Spleen (tissue), 11 donors: Measurements from ENCODE around the gene BMP6. TPM values are rescaled to one million over a fixed set of nuclear protein-coding genes. Genes with fewer than 3 reads are reported as not detected.

Experiments
- DNase-seq: peaks from one replicate; pipeline ENCODE4 v3.0.0-alpha.2; 2020
- H3K27ac ChIP-seq, 8 donors: fragments of 200-600 bp; sonication (generic) in 7 of 8; 1 replicate in 4 of 8; 2 replicates in 4 of 8; pipeline versions ENCODE4 v1.5.0 to v1.8.0; 2016 to 2021; ENCODE audit warnings: inconsistent platforms in 4 of 8, mild to moderate bottlenecking in 4 of 8, moderate library complexity in 1 of 8
- H3K27me3 ChIP-seq, 7 donors: fragments of 200-600 bp; sonication (generic) in 6 of 7; replicated peaks in 1 of 7; 1 replicate in 4 of 7; 2 replicates in 3 of 7; pipeline versions ENCODE4 v1.5.0 to v1.8.0; 2016 to 2021; ENCODE audit warnings: inconsistent platforms in 3 of 7, mild to moderate bottlenecking in 1 of 7
- H3K36me3 ChIP-seq, 6 donors: fragments of 200-600 bp; sonication (generic) in 5 of 6; 1 replicate in 4 of 6; 2 replicates in 2 of 6; pipeline versions ENCODE4 v1.5.0 to v1.8.0; 2016 to 2021; ENCODE audit warnings: inconsistent platforms in 2 of 6
- H3K4me1 ChIP-seq, 6 donors: fragments of 200-600 bp; sonication (generic) in 5 of 6; 1 replicate in 3 of 6; 2 replicates in 3 of 6; pipeline versions ENCODE4 v1.5.0 to v1.8.0; 2016 to 2021; ENCODE audit warnings: inconsistent platforms in 3 of 6
- H3K4me3 ChIP-seq, 8 donors: fragments of 200-600 bp; sonication (generic) in 7 of 8; 1 replicate in 4 of 8; 2 replicates in 4 of 8; pipeline versions ENCODE4 v1.5.0 to v1.8.0; 2016 to 2021; ENCODE audit warnings: inconsistent platforms in 4 of 8, mild to moderate bottlenecking in 4 of 8, moderate library complexity in 2 of 8
- H3K9me3 ChIP-seq, 8 donors: fragments of 200-600 bp; sonication (generic) in 7 of 8; 1 replicate in 4 of 8; 2 replicates in 4 of 8; pipeline versions ENCODE4 v1.5.0 to v1.8.0; 2016 to 2021; ENCODE audit warnings: inconsistent platforms in 4 of 8
- CTCF ChIP-seq, 11 experiments: fragments of 200-600 bp in 7 of 11; fragments of 450-650 bp in 4 of 11; sonication (generic) in 4 of 11; IDR thresholded peaks in 8 of 11; conservative IDR thresholded peaks in 3 of 11; 1 replicate in 7 of 11; 2 replicates in 4 of 11; pipeline versions ENCODE4 v1.4.0 to v1.8.0; 2016 to 2021; ENCODE audit warnings: antibody characterized with exemption in 11 of 11, inconsistent platforms in 4 of 11, mild to moderate bottlenecking in 1 of 11
- POLR2A ChIP-seq, 3 donors: fragments of 450-650 bp; IDR thresholded peaks; one replicate each; pipeline ENCODE4 v1.5.1; 2017; ENCODE audit warnings: antibody characterized with exemption in 3 of 3, mild to moderate bottlenecking in 1 of 3
- POLR2AphosphoS5 ChIP-seq, 3 donors: sonication (generic); formaldehyde crosslinking; IDR thresholded peaks; one replicate each; pipeline ENCODE4 v1.5.1; 2017; ENCODE audit warnings: antibody characterized with exemption in 3 of 3
- WGBS, 5 donors: extraction: QIAGEN DNeasy Blood & Tissue Kit in 3 of 5; methylation state at CpG; one replicate each; pipeline versions ENCODE4 v1.1.5 to v1.1.7; 2013 to 2018; 5-methylcytosine and 5-hydroxymethylcytosine counted together
- intact Hi-C: fragments of 100-400 bp; cut with DNase I; formaldehyde crosslinking; loops from one replicate; pipeline ENCODE4 v1.15.0; 2023; ENCODE audit warnings: low total_unique reads
- polyA plus RNA-seq, 3 donors: library from polyadenylated mRNA; stranded (reverse); fragments of 200-250 nt; gene quantifications; one replicate each; pipeline ENCODE4 v1.2.1, GENCODE V29; 2013
- total RNA-seq, 7 donors: library from RNA; depleted of rRNA in 3 of 7; stranded (reverse); fragments of >200 nt in 3 of 7; fragmentation: NEBNext Ultra II Directional in 4 of 7; extraction: Animal tissue kit (Norgen Biotek cat#: 25700) in 4 of 7; gene quantifications; one replicate each; pipeline versions ENCODE4 v1.1.0 to v1.2.1, GENCODE V29; 2016 to 2021
- donor health status: healthy with polysubstance abuse.
- donor health status: DM: no; HTN: no; CAD: no; lungs with moderate emphysema.
- donor health status: DM: no; HTN: no; CAD: no.
- donor health status: Bipolar disorder and iron deficiency.
- donor health status: healthy.
- donor health status: DM: no; HTN: no; CAD: no.
- donor health status: DM: yes; HTN: yes; CAD: no.

BMP6 gene
- total and polyA plus RNA-seq, 10 donors = 0.58 to 6.9 (median 4.8) TPM

GRCh38 chr6:7747016-7747415 lies 21.1 kb downstream of the BMP6 start:
- Histone ChIP-seq H3K27ac (no peak overlapping the region), H3K27me3 (no peaks in the 10 kb centered on the region), H3K36me3 (no peaks in the 10 kb centered on the region), H3K4me1 (no peaks in the 10 kb centered on the region), H3K9me3 (no peaks in the 10 kb centered on the region), H3K4me3 (no peak overlapping the region)
- TF ChIP-seq POLR2AphosphoS5 (IDR thresholded peaks at IDR 0.05) (no peak), POLR2A (IDR thresholded peaks at IDR 0.05) (no peak), CTCF (IDR thresholded peaks at IDR 0.05 in 8 of 11, conservative IDR thresholded peaks at IDR 0.05 in 3 of 11) (no peak)
- 91 to 96% (median 93%) methylated on average over 10 of the region's 10 CpGs for WGBS, 5 donors
- DNase-seq = no peak
- intact Hi-C loops = no loop called here

- intact Hi-C loops = no loop called here
- no peaks in the 10 kb centered on the region for H3K4me1 ChIP-seq
- H3K4me3 ChIP-seq = no peak overlapping the region
- H3K27me3 ChIP-seq = no peaks in the 10 kb centered on the region
- no peak overlapping the region for H3K27ac ChIP-seq
- DNase-seq = no peak
- H3K36me3 ChIP-seq = no peaks in the 10 kb centered on the region
- 87 to 98% (median 90%) methylated on average over 5 of the region's 5 CpGs for whole genome bisulfite sequencing, 5 donors
- no peaks in the 10 kb centered on the region for H3K9me3 ChIP-seq
- TF ChIP-seq CTCF (IDR thresholded peaks at IDR 0.05 in 8 of 11, conservative IDR thresholded peaks at IDR 0.05 in 3 of 11) (no peak), POLR2A (IDR thresholded peaks at IDR 0.05) (no peak), POLR2AphosphoS5 (IDR thresholded peaks at IDR 0.05) (no peak)
Measured at GRCh38 chr6:7747433-7747832, 21.5 kb downstream of the BMP6 start.

GRCh38 chr6:7747901-7748504 lies 22.1 kb downstream of the BMP6 start:
- TF ChIP-seq POLR2A (IDR thresholded peaks at IDR 0.05) (no peak), CTCF (IDR thresholded peaks at IDR 0.05 in 8 of 11, conservative IDR thresholded peaks at IDR 0.05 in 3 of 11) (no peak), POLR2AphosphoS5 (IDR thresholded peaks at IDR 0.05) (no peak)
- WGBS, 5 donors = 88 to 95% (median 93%) methylated on average over 2 of the region's 2 CpGs
- DNase-seq = no peak
- Histone ChIP-seq H3K27ac (no peak overlapping the region), H3K4me1 (no peaks in the 10 kb centered on the region), H3K4me3 (no peak overlapping the region), H3K9me3 (no peaks in the 10 kb centered on the region), H3K36me3 (no peaks in the 10 kb centered on the region), H3K27me3 (no peaks in the 10 kb centered on the region)
- intact Hi-C loops = no loop called here

GRCh38 chr6:7749478-7749877 lies 23.6 kb downstream of the BMP6 start:
- TF ChIP-seq POLR2AphosphoS5 (IDR thresholded peaks at IDR 0.05) (no peak), CTCF (IDR thresholded peaks at IDR 0.05 in 8 of 11, conservative IDR thresholded peaks at IDR 0.05 in 3 of 11) (no peak), POLR2A (IDR thresholded peaks at IDR 0.05) (no peak)
- H3K4me1 ChIP-seq = no peaks in the 10 kb centered on the region
- no peaks in the 10 kb centered on the region for H3K9me3 ChIP-seq
- no peak overlapping the region for H3K4me3 ChIP-seq
- no peaks in the 10 kb centered on the region for H3K36me3 ChIP-seq
- no peak for DNase-seq
- WGBS, 5 donors = 78 to 94% (median 89%) methylated on average over 4 of the region's 4 CpGs
- peaks cover 0 to 9% (median 0%) of the 10 kb centered on the region in 7 donors for H3K27me3 ChIP-seq
- no peak overlapping the region for H3K27ac ChIP-seq
- intact Hi-C loops = no loop called here
